NCI-H345 (cell line): ENCODE results near the gene SDCCAG8.
"Not testable (repeated sequence)": the region's sequence is repeated elsewhere in the genome, so short reads cannot be mapped to it uniquely, and the experiment has no call there.

Source experiments
- DNase-seq: peaks from one replicate; lab custom pipeline; 2025; lab: John Stamatoyannopoulos, UW

The SDCCAG8 gene

DNA sequence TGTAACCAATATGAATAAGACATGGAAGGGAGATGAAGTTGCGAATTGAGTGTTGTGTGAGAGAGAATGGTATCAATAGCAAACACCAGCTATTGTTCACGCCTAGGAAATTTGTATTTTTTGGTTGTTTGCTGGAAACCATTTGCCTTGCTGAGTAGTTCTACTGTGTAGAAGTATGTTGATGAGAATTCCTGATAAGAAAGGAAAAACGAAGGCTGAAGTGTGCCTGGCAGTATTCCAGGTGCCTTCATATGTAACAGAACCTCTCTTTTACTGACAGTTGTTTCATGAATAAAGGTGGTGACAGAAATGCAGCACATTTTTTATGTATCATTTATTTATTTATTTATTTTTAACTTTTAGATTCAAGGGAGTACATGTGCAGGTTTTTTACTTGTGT is 79.5 kb downstream of the SDCCAG8 start:
- DNase-seq = no peak

DNA sequence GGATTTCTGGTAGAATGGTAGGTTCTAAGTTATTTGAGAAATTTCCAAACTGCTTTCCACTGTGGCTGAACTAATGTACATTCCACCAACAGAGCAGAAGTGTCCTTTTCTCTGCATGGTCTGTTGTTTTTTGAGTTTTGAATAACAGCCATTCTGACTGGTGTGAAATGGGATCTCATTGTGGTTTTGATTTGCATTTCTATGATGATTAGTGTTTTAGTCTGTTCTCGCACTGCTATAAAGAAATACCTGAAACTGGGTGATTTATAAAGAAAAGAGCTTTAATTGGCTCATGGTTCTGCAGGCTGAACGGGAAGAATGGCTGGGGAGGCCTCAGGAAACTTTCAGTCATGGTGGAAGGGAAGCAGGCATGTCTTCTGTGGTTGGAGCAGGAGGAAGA is 80.3 kb downstream of the SDCCAG8 start:
- DNase-seq = no peak

- not testable (repeated sequence) for DNase-seq
Measured at GRCh38 chr1:243338848-243339247, 83.0 kb downstream of the SDCCAG8 start.

DNA sequence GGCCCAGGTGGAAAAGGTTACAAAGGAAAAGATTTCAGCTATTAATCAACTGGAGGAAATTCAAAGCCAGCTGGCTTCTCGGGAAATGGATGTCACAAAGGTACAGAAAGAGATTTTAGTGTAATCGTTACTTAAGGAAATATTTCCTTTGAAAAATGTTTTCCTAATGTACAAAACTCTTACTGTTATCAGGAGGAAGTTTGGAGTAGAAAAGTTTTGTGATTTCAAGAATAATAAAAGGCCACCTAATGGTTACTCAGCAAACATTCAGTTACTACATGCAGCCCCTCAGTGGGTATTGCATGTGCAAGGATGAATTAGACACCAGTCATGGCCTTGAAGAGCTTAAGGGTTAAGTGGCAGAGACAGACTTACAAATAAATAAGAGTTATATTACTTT is 85.2 kb downstream of the SDCCAG8 start:
- DNase-seq = no peak

DNA sequence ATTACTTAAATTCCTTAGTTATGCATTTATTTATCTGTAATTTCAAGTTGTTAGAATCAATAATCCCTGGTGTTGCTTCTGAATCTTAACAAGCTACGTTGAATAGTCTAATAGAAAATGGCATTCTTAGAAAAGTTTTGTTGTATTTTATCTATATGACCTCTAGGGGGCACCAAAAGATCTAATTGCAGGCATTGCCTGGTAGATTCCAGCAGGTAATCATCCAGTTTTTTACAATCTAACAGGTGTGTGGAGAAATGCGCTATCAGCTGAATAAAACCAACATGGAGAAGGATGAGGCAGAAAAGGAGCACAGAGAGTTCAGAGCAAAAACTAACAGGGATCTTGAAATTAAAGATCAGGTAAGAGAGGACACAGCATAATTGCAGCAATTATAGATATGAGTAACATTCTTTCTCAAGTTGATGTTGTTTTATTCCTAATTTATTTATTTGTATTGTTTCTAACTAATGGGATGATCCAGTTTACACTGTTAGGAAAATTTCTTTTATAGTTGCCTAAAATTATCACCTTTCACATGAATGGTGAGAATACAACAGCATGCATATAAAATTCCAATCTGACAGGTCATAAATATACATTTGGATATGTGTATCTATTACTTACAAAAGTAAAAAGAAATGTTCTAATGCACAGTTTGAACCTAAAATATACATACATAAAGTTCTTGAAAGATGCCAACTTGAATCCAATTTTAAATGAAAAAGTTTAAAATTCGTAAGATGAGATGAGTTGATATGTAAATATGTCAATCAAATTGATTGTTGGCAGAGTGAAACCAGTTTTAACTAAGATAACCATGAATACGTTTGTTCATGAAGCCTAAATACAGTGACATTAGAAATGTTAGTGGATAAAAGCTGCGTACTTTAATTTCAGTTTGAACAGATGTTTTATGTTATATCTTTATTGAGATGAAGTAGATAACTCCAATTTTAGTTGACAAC is 88.4 kb downstream of the SDCCAG8 start:
- peak; percentile 54 for DNase-seq

- no peak for DNase-seq
Measured at GRCh38 chr1:243345205-243345604, 89.4 kb downstream of the SDCCAG8 start.

DNA sequence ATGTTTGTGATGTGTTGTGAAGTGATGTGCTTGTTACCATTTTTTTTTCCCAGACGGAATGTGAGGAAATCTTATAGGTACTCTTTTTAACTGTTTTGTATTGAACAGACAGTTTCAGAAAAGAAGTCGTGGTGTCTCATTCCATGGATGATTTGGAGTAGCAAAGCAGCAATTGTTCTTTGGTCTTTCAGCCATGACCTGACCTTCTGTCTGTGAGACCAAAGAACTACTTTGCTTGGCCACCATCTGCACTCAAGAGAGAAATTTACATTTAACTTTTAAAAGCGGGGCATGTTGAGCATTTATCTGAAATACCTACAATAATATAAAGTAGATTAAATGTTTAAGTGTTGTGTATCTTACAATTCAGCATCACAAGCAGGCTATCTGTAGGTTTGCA is 90.2 kb downstream of the SDCCAG8 start:
- DNase-seq = no peak

DNA sequence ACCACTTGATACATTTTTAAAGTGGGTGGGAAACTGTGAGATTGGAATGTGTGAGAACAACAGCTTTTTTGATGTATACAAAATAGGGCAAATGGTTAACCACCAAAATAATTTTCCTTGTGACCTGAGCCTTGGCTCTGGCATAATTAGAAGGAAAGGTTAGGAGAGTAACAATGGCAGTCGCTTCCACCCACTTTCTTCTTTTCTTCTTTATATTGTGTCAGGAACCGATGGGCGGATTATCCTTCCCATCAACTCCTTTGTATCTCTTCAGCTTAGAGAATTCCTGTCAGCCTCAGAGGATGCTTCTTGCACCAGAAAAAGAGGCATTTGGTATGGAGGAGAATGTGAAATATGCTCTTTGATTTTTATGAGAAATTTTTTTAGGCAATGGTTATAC is 90.6 kb downstream of the SDCCAG8 start:
- DNase-seq = no peak

GRCh38 chr1:243348331-243348730 is 92.5 kb downstream of the SDCCAG8 start:
- no peak for DNase-seq

- no peak for DNase-seq
Measured at GRCh38 chr1:243349128-243349527, 93.3 kb downstream of the SDCCAG8 start.

DNA sequence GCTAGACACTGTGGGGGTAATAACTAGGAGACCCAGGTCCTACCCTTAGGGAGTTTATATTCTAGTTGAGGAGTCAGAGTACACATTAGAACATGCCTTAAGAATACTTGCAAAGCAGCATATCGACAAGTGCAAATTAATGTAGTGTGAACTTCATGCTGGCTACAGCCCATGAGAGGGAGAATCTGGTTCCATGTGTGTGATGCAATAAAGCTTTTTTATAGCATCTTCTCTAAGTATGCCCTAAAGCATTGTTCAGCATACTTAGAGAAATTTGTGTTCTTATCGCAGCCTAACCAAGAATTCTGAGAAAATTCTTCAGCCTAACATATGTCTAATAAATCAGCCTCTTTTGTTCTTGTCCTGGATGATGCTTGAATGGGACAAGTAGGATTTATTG is 95.5 kb downstream of the SDCCAG8 start:
- no peak for DNase-seq

- no peak for DNase-seq
Measured at GRCh38 chr1:243354511-243355153, 98.8 kb downstream of the SDCCAG8 start.

DNA sequence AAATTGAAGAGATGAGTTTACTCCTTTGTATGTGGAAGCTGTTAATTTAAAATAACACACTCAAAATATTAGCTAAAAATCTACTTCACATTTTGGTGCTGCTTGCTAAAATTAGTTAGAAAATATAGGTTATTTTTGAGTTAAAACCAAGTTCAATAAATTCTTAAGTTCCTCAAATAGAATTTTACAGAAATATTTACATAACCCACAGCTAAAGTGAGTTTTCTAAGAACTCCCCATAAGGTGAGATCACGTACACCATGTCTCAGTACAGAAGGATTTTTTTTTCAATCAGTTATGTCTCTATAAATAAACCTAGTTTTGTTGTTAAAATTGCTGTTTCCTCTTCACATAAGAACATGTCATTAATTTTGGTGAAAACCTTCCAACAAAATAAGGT is 108.0 kb downstream of the SDCCAG8 start:
- no peak for DNase-seq

DNA sequence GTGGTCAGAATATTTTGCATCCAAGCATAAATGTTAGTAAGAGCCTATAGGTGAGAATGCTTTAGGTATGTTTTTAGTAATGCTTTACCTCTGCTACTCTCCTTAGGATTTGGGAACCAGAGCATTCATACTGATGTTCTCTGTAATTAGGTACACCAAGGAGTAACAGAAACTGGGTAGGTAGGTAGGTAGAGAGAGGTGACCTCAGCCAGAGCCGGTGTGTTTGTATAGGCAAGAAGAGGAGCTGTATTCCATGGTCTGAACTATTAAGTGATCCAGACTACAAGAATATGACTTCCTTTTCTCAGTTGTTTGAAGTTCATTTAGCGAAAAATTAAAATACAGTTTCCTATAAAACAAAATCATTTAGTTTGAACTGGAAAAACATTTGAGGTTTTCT is 108.5 kb downstream of the SDCCAG8 start:
- no peak for DNase-seq

GRCh38 chr1:243364866-243365265 is 109.0 kb downstream of the SDCCAG8 start:
- DNase-seq = no peak

DNA sequence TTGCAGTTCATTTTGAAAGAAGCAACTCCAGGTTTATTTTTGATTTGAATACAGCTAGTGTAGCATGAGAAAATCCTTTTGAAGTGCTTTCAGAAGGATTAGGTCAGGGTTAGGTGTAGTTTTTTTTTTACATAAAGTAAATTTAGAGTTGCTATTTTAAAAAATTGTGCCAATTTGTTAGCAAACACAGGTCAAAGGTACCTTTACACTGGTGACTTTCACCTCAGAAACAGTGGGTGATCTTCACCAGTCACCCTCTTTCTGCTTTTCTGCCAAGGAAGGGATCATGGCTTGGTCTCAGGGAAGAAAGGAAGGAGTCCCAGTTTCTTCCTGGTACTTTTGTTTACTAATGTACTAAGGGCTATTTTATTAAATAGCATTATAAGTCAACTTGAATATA is 111.5 kb downstream of the SDCCAG8 start:
- DNase-seq = no peak

DNA sequence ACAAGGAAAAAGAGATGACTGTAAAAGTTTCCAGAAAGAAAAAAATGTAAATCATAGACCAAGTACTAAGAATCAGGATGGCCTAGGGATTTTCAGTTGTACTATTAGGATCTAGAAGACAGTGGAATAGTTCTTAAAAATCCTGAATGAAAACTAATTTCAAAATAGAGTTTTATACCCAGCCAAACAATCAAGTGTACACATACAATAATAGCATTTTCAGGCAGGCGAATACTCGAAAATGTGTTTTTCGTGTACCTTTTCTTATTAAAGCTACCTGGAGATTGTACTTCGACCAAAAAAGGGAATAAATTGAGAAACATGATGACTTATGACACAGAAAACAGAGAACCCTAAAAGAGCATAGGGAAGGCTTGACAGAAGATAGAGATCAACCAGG is 118.6 kb downstream of the SDCCAG8 start:
- no peak for DNase-seq

DNA sequence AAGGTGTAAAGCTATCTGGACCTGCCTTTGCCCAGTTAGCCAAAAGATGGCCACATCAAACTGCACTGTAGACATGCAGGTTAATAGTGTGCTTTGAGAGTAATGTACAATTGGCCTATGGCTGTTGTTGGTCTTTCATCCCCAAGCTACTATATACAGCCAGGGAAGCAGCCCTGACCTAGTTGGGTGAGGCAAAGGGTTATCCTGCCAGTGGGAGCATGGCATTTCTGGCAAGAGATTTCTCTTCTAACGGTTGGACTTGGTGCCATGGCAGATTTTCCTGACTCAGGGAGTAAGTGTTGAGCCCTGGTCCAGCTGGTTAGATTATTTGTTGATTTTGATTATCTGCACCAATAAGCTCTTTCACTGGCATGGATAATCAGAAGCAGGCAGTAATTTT is 119.8 kb downstream of the SDCCAG8 start:
- DNase-seq = no peak

- DNase-seq = no peak
Measured at GRCh38 chr1:243378669-243379068, 122.8 kb downstream of the SDCCAG8 start.

DNA sequence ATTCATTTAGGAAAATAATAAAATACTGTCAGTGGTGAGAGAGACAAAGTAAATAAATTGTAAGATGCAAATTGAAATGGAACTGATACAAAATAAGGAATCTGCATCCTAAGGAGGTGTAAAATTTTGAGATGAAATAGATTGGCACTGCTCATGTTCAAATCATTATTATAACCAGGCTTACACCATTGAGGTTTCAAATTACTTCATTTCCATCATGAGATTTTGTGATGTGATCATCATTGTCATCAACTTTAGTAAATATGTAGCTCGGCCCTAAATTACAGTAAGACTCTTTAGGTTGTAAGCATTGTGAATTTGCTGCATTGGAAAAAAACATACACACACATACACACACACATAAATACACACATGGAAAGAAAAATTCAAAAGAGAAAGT is 123.4 kb downstream of the SDCCAG8 start:
- no peak for DNase-seq

DNA sequence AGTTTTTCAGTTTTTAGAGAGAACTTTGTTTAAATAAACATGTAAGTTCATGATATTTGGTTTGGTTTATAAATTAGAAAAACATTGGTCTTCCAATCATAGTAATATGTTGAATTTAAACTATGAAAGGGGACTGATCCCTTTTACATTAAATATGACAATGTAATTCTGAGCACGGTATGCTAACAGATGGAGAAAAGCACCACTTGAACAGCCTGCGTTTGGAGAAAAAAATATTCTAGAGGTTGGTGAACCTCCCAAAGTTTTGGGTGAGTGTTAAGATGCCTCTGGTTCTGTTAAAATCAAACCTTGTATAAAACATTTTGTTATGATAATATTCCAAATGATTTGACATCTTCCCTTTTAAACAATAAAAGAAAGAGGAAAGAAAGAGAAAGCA is 123.9 kb downstream of the SDCCAG8 start:
- no peak for DNase-seq

GRCh38 chr1:243388276-243388675 is 132.4 kb downstream of the SDCCAG8 start:
- no peak for DNase-seq

- DNase-seq = no peak
Measured at GRCh38 chr1:243390162-243390791, 134.4 kb downstream of the SDCCAG8 start.
